ENCODE data around the gene CCDC148.

GRCh38 chr2:158138255-158138654, 318.3 kb downstream of the CCDC148 start:
- no peak for TF ChIP-seq CTCF (conservative IDR thresholded peaks at IDR 0.05; ENCODE audit: low read depth, low read length)
- TF ChIP-seq EZH2phosphoT487 (IDR thresholded peaks at IDR 0.05; ENCODE audit: borderline replicate concordance, low read length), result no peak

Data from PC-3 (cell line).